Stimulated activated CD8-positive, alpha-beta memory T cell treated with anti-CD3 and anti-CD28 coated beads, Interleukin-7, amount 100 ng/mL, for 48 hours (primary cell): Measurements from ENCODE around the gene DHX38.

Source experiments
- DNase-seq, 2 donors: peaks; one replicate each; pipeline ENCODE4 v3.0.0-alpha.2; 2020; ENCODE audit warnings: low read depth in 1 of 2; ENCODE audit errors: extremely low read depth in 1 of 2

Gene DHX38

GRCh38 chr16:72120026-72120425 lies 26.4 kb downstream of the DHX38 start:
- DNase-seq = no peak

GRCh38 chr16:72122308-72122707 lies 28.7 kb downstream of the DHX38 start:
- DNase-seq = no peak

- DNase-seq = no peak
Measured at GRCh38 chr16:72122916-72123315, 29.3 kb downstream of the DHX38 start.

- DNase-seq = no peak
Measured at GRCh38 chr16:72123426-72123825, 29.8 kb downstream of the DHX38 start.

DNA sequence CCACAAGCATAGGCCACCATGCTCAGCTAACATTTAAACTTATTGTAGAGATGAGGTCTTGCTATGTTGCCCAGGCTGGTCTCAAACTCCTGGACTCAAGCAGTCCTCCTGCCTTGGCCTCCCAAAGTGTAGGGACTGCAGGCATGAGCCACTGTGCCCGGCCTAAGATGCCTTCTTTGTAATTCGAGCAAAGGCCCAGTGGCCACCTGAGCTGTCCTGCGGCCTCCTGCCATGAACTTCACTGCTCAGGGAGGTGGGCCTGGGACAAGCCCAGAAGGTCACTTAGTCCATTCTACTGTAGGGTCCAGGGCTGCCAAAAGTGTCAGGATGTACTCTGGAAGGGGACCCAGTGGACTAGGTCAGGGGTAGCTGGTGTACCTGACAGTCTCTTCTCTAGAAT lies 30.5 kb downstream of the DHX38 start:
- DNase-seq = no peak

DNA sequence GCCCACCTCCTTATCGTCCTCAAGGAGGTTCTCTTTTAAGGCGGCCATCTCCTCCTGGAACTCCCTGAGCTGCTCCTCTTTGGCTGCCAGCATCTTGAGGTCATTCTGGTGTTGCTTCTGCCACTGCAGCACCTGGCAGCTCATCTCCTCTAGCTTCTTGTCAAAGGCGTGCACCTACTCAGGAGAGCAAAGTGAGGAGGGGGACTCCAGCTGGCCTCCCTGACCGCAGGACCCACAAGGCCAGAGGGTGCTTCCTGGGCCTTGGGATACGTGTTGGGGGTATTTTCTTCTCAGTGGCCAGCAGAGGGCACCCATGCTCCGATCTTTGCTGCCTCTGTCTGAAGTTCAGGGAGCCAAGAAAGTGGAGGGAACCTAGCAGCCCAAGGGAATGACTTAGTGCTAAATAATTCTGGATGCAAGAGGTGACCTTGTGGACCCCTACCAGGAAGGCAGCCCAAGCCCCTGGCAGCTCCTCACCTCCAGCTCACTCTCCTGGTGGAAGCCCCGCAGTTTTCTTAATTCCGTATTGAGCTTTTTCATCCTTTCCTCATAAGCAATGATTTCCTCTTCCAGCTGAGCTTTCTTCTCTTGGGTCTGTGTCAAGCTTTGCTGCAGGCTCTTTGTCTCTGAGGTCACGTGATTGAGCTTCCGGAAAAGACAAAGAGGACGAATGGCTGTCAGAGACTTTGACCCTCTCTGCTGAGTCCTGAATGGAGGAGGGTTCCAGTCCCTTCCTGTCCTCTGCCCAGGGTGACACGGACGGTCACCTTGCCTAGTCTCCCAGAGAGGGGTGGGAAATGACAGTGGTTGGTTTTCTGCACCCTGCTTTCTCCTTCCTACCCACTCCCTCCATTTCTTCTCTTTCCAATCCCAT lies 31.4 kb downstream of the DHX38 start:
- DNase-seq = peak; percentile 17 to 19

DNA sequence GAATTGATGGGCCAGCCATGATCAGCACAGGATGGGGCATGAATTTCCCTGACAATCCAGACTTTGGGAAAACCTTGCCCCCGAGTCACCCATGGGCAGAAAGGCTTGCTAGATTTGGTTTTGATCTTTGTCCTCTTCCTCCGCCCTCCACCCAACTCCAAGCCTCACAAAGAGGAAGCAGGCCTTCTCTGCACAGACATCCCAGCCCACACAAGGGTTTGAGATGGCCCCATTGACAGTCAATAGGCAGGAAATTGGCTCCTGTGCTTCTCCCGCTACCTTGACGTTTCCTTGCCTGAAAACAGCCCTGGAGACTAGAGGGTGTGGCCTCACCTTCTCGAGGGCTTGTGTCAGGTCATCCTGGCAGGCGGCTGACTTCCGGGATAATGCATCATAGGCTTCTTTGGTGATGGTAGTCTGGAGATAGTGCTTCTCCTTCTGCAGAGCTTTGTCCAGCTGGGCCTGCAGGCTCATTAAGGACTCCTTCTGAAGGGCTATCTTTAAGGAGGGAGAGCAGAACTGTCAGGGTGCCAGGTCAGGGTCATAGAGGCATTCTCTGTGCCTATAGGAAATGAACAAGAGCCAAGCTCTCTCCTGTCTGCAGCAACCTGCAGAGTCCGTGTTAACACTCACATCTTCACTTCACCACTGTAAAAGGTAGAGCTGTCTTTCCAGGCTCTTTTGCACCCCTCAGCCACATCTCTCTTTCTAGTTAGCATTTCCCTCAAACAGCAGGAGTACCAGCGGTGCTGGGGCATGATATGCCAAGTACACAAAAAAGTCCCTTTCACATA lies 32.2 kb downstream of the DHX38 start:
- DNase-seq = no peak

DNA sequence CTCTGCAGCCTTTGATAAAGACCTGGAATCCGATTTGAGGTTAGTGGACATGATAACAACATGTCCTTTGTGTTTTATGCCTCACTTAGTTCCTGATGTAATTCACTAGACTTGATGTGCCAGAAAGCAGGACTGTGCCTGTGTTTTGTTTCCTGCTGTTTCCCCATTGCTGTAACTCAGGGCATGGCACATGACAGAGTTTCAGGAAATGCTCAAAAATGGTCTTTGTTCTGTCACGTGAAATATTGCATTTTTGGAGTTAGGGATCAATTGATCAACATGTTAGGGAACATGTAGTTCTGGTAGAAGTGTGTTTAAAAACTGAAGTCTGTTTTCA lies 32.8 kb downstream of the DHX38 start:
- no peak for DNase-seq

GRCh38 chr16:72128701-72129100 lies 35.1 kb downstream of the DHX38 start:
- no peak for DNase-seq

DNA sequence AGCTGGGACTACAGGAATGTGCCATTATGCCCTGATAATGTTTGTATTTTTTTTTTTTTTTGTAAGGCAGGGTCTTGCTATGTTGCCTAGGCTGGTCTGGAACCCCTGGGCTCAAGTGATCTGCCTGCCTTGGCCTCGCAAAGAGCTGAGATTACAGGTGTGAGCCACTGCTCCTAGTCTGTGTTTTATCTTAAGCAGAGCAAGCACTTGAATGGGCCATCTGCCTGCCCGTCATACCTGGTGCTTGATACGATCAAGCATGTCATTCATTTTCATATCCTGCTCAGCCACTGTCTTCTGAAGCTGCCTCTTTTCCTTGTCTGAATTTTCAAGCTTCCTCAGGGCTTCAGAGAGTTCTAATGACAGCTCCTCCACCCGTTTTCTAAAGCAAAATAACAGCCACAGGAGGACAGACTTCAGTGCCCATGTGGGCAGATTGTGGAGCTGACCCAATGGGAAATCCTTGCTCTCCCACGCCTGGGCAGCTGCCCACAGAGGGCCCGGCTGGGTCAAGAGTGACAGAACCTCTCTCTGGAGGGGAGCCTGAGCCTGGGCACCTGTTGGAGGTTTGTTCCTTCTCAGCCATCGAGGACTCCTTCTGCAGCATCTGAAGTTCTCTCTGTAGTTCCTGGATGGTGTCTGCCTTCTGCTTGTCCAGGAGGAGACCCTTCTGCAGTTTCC lies 36.5 kb downstream of the DHX38 start:
- no peak for DNase-seq

DNA sequence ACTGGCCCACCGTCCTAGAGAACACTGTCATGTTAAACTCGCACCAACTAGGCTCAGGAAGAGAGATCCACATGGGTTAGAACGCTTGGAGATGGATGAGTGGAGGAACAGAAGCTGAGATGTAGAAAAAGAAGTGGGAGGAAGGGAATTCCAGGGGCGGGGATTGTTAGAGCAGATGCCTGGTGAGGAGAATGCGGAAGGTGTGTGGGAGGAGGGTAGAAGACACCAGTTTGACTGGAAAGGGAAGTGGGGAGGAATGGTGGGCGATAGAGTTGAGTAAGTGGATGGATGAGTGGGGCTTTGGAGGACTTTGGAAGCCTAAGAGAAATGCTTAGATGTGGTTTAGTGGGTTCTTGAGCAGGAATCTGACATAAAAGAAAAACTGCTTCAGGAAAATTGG lies 37.4 kb downstream of the DHX38 start:
- no peak for DNase-seq

GRCh38 chr16:72132726-72133125 lies 39.1 kb downstream of the DHX38 start:
- DNase-seq = no peak

DNA sequence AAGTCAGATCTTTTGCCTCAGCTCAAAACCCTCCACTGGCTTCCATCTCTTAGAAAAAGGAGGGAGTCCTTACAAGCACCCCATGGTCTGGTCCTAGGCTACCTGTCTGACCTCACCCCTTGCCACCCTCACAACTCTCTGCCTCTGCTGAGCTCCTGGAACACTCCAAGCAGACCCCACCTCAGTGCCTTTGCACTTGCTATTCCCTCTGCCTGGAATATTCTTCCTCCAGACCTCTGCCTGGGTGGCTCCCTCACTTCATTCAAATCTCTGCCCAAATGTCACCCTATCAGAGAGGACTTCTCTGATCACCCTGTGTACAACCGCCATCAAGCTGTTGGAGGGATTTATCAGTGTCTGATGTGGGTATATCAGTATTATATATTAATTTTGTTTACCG lies 40.9 kb downstream of the DHX38 start:
- no peak for DNase-seq

- DNase-seq = no peak
Measured at GRCh38 chr16:72137380-72138063, 43.9 kb downstream of the DHX38 start.

- DNase-seq = no peak
Measured at GRCh38 chr16:72138064-72138572, 44.5 kb downstream of the DHX38 start.

GRCh38 chr16:72139908-72140307 lies 46.3 kb downstream of the DHX38 start:
- no peak for DNase-seq

DNA sequence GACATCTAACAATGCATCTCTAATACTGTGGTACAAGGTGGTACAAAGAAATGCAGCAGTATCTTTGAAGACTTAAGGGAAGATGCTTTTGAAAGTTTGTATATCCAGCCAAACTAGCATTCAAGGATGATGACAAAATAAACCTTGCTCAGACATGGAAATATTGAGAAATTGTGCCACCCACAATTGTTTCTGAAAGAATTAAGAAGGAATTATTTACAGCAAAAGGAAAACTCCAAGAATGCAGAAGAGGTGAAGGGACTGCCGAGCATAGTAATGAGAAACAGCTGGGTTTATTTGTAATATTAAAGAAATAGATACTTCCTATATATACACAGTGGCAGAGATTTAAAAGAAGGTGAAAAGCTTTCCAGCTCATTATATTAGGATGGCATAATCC lies 48.8 kb downstream of the DHX38 start:
- DNase-seq = no peak

DNA sequence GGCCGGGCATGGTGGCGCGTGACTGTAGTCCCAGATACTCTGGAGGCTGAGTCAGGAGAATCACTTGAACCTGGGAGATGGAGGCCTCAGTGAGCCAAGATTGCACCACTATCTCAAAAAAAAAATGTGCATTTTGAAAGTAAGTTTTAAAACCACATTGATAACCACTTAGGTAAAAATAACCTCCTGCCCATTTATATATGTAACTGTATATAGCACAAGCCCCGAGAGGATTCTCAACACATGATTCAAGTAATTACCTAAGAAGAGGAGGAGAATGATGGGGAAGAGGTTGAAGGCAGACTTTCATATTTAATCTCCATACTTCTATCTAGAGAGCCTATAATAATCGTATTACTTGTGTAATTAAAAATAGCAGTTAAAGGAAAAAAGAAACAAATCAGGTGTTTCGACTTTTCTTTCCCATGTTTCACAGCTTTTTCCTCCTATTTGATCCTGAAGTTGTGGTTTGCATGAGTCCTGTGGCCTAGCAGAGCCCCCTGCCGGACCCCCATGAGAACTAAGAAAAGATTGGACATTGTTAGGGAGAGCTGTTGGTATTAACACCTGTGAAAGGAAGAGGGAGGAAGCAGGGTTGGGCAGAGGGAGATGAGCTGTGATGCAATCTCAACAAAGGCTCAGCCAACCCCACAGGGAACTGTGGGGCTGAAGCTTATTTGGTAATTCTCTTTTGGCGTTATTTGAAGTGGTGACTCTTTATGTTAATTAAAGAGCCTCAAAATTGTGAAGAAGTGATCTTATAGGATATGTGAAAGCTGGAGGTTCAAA lies 56.2 kb downstream of the DHX38 start:
- DNase-seq = no peak

DNA sequence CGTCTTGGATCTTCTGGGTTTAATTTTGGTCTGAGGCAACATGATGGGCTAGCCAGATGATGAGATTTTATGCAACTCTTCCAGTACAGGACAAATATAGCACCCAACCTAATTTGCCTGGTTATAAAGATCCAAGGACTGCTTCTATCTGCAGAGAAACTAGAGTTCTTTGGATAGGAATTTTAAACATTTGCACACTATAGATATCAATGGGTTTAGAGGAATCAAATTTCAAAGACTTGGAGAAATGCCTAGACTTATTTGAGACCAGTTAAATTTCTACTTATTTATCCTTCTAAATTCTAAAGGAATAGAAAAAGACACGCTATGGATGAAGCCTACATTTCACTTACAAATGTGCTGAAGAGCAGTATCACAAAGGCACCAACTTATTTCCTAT lies 65.7 kb downstream of the DHX38 start:
- no peak for DNase-seq

GRCh38 chr16:72159801-72160200 lies 66.2 kb downstream of the DHX38 start:
- DNase-seq = no peak
